GM18870 (cell line): ENCODE data around the gene CLDN6.
"Not testable (repeated sequence)": the region's sequence is repeated elsewhere in the genome, so short reads cannot be mapped to it uniquely, and the experiment has no call there.

Experiments
- ATAC-seq: cut with Tn5 transposase; IDR thresholded peaks from one replicate; pipeline ENCODE4 v1.9.1; 2021; ENCODE audit warnings: moderate library complexity; ENCODE audit not compliant: unreplicated experiment

Gene CLDN6, protein sequence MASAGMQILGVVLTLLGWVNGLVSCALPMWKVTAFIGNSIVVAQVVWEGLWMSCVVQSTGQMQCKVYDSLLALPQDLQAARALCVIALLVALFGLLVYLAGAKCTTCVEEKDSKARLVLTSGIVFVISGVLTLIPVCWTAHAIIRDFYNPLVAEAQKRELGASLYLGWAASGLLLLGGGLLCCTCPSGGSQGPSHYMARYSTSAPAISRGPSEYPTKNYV

DNA sequence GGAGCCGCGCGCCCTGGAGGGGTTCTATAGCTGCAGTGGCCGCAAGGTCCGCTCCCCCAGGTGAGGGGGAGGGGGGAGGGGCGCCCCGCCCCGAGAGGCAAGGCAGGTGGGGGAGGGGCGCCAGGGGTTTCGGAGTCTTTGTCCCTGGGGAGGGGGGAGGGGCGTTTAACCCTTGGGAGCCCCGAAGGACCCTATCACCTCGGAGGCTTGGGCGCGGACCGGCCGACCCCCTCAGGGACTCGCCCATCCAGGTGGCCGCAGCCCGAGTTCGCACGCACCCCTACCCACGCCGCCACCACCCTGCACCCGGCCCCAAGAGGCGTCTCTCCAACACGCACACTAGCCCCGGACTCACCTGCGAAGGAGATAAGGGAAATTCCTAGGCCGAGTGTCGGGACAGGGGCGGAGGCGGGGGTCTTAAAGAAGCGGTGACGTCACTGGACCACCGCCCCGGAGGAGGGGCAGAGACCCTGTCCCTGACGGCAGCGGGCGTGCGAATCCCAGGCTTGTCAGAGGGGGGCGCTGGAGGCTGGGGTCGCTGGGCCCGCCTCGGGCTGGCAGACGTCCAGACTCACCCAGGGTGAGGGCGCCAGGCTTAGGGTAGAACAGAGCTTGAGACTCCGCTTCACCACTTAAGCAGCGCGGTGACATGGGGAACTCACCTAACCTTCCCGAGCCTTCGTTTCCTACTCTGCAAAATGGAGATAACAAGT, at the start of gene CLDN6:
TSS of gene CLDN6 (minus strand) at position 390 of the 713 bp plus-strand sequence. CDS start 2,162 bp downstream, outside the sequence.
- ATAC-seq: no peak

DNA sequence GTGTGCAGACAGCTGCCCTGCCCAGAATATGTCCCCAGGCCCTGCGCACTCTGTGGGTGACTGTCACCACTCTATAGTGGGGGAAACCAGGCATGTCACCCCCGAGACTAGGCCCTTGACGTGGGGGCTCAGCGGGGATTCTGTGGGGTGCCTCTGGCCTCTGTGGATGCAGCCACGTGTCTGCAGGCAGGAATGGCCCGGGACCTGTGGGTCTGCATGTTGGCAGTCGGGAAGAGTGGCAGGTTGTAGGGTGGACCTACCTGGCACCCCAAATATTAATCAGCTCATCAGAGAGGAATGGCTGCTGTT, 48.4 kb upstream of the CLDN6 start:
- no peak for ATAC-seq

DNA sequence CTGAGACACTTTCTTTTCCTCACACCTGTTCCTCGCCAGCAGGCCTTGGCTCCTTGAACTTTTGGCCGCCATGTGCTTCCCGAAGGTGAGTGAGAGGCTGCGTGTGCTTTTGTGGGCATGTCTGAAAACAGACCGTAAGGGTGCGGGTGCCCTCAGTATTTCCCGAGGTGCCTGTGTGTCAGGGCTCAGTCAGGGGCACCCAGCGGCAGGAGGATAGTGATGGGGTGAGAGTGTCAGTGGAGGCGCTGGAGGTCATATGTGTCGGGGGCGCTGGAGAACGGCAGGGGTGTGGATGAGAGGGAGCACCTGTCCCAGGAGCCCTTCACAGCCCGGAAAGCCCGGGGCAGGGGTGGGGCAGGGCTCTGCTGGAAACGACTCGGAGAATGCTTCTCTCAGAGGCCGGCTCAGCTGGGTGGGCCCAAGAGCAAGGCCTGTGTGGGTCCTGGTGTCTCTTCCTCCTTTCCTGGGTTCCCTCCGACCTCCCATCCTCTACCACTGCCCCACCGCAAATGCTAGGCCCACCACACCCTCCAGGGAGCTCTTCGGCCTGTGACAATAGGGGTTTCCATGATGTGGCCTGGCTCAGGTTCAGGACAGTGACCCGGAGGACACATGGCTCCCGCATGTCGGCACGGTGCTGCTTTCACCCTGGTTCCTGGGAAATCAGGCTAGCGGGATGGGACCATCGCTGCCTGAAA, 47.9 kb upstream of the CLDN6 start:
- no peak for ATAC-seq

DNA sequence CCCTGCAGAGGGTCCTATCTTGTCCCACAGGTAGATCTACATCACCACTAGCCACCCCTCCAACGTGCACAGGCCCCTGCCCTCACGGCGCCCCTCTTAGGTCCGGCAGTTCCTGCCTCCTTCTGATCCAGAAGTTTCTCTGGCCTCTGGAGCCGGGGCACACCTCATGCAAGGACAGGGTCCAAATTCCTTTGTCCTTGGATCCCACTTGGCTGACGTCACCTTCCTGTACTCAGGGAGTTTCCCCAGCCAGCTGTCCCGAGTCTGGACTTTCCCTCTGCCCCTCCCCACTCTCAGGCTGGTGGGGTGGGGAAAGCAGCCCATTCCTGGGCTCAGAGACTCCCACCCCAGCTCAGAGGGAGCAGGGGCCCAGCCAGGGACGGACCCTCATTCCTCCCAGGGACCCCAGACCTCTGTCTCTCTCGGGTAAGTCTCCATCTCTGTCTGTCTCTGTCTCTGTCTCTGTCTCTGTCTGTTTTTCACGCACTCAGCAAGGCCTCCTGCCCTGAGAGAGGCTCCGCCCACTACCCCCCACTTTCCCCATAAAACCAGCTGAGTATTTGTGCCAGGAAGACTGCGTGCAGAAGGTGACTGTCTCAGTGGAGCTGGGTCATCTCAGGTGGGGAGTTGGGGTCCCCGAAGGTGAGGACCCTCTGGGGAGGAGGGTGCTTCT, 47.2 kb upstream of the CLDN6 start, which contains the start of gene IL32:
TSS of gene IL32 (plus strand) at position 572 of the 673 bp plus-strand sequence. CDS start 172 bp downstream, outside the sequence.
- no peak for ATAC-seq

DNA sequence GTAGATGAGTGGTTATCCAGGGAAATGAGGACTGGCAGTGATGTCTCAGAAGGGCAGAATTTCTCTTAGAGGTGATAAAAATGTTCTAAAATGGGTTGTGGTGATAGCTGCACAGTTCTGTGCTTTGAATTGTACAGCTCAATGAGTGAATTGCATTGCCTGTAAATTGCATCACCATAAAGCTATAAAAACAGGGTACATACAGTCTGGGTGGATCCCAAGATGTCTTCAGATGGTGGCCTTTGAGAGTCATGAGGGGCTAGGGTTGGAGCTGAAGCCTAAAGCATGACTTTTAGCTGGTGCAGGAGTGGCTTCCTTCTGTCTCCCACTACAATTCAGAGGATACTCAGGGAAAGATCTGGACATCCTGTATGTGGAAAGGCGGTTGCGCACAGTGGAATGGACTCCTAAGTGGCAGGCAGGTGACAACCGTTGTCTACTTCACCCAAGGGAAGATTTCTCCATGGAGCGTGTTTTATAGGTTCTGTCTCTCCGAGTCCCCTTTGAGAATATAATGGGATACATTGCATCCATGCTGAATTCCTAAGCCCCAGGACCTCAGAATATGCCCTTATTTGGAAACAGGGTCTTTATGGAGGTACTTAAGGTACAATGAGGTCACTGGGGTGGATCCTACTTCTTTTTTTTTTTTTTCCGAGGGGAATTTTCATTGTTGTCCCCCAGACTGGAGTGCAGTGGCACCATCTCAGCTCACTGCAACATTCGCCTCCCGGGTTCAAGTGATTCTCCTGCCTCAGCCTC, 45.8 kb upstream of the CLDN6 start:
- ATAC-seq: no peak

DNA sequence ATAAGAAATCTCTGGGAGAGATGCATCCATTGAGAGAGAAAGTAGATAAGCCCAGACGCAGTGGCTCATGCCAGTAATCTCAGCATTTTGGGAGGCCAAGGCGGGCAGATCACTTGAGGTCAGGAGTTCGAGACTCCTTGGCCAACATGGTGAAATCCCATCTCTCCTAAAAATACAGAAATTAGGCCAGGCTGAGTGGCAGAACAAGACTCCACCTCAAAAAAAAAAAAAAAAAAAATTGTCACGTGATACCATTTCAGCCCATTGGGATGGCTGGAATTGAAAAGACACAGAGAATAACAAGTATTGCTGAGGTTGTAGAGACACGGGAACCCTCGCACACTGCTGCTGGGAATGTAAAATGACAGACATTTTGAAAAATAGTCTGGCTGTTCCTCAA, 44.6 kb upstream of the CLDN6 start:
- no peak for ATAC-seq

DNA sequence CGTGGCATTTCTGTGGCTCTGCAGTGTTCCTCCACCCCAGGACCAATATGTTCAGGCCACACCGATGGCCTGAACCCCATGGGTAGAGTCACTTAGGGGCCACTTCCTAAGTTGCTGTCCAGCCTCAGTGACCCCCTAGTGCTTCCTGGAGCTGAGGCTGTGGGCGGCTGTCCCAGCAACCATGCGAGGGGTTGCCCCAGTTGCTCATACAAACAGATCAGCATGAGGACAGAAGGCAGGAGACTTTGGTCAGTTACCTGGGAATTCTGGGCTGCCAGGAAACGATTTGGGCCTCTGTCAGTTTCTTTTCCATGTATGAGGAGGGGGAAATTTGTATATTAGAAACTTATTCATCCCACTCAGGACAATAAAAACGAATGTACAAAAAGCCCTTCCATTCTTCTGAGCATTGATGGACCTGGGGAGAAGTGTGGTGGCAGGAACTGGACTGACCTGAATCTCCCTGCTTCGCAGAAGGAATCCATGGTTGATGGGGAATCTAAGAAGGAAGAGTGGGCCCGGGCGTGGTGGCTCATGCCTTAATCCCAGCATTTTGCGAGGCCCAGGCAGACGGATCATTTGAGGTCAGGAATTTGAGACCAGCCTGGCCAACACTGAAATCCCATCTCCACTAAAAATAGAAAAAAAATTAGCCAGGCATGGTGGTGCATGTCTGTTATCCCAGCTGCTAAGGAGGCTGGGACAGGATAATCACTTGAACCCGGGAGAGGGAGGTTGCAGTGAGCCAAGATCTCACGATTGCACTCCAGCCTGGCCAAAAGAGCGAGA, 42.5 kb upstream of the CLDN6 start:
- ATAC-seq: no peak

DNA sequence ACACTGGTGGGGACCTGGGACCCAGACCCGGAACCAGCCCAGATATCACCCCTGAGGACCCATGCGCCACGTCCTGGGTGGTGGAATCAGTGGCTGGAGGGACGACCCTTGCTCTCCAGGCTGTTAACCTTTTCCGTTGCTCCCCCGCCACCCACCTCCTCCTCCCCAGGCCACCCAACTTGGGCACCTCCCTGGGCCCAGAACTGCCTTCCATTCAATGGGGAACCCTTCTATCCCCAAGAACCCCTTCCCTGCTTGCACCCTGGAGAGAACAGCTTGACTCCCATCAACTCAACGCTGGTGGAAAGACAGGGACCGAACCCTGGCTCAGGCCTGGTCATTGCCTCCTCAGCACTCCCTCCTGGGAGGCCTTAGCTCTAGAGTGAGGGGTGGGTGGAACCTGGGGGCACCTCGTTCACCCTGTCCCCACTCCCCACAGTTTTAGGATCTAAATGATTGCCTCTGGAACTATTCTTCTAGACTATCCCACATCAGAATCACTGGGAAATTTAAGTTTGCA, 41.8 kb upstream of the CLDN6 start:
- no peak for ATAC-seq

DNA sequence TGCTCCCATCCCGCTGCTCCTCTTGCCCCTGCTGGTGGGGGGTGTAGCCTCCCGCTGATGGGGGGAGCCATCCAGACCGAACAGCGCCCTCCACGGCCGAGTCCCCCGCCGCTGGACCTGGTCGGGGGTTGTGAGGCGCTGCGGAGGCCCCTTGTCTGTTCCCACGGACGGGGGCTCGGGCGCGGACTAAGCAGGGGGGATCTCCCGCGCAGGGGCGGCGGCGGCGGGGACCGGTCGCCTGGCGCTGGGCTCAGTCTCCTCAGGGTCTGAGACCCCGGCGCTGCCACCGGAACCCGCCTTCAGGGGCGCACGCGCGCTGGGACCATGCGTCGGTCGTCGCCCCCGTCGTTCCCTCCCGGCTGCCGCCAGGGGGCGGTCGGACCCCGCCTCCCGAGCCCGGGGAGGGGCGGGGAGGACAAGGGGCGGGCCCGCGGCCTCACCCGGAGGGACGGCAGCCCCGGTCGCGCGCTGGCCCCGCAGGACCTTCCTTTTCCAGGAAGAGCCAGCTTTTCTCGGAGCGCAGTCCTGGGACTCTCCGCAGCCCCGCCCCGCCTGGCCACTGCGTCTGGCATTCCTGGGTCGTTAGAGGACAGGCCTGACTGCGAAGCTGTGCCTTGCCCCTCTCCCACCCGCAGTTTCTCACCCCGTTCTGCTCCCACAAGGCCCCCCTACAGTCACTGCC, 41.2 kb upstream of the CLDN6 start:
- ATAC-seq: no peak

DNA sequence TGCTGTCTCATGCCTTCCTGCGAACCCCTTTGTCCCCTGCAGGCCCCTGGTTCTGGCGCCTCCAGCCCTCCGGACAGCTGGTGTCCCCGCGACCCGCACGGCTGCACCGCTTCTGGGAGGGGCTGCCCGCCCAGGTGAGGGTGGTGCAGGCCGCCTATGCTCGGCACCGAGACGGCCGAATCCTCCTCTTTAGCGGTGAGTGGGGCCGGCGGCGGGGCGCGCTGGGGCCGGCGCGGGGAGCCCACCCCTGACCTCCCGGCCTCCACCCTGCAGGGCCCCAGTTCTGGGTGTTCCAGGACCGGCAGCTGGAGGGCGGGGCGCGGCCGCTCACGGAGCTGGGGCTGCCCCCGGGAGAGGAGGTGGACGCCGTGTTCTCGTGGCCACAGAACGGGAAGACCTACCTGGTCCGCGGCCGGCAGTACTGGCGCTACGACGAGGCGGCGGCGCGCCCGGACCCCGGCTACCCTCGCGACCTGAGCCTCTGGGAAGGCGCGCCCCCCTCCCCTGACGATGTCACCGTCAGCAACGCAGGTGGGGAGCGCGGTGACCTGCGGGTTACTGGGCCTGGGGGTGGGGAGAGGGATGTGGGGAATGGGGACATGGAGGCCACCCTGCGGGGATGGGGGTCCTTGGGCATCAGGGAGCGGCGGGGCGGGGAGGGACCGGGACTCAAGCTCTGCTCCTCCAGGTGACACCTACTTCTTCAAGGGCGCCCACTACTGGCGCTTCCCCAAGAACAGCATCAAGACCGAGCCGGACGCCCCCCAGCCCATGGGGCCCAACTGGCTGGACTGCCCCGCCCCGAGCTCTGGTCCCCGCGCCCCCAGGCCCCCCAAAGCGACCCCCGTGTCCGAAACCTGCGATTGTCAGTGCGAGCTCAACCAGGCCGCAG, 40.4 kb upstream of the CLDN6 start:
- no peak for ATAC-seq

DNA sequence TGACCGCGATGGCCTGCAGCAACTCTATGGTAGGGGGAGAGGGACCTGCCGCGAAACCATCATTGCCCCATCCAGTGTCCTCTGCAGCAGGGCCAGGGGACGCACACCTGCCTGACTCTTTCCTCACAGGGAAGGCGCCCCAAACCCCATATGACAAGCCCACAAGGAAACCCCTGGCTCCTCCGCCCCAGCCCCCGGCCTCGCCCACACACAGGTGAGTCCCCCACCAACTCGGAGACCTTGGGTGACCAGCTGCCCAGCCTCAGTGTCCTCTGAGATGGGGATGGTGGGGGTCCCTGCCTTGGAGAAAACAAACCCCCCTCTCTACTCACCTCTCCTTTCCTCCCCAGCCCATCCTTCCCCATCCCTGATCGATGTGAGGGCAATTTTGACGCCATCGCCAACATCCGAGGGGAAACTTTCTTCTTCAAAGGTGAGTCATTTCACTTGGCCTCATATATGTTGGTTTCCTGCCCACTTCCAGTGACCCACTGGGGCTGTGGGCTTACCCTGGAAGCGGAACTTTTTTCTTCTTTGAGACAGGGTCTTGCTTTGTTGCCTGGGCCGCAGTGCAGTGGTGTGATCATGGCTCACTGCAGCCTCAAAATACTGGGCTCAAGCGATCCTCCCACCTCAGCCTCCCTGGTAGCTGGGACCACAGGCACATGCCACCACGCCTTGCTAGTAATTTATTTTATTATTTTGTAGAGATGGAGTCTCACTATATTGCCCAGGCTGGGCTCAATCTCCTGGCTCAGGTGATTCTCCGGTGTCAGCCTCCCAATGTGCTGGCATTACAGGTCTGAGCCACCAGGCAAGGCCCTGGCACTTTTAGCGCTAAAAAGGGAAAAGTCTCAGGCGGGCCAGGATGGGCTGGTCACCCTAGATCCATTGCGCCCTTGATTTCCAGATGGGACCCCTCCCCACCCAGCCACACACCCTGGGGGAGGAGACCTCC, 39.5 kb upstream of the CLDN6 start:
- no peak for ATAC-seq

DNA sequence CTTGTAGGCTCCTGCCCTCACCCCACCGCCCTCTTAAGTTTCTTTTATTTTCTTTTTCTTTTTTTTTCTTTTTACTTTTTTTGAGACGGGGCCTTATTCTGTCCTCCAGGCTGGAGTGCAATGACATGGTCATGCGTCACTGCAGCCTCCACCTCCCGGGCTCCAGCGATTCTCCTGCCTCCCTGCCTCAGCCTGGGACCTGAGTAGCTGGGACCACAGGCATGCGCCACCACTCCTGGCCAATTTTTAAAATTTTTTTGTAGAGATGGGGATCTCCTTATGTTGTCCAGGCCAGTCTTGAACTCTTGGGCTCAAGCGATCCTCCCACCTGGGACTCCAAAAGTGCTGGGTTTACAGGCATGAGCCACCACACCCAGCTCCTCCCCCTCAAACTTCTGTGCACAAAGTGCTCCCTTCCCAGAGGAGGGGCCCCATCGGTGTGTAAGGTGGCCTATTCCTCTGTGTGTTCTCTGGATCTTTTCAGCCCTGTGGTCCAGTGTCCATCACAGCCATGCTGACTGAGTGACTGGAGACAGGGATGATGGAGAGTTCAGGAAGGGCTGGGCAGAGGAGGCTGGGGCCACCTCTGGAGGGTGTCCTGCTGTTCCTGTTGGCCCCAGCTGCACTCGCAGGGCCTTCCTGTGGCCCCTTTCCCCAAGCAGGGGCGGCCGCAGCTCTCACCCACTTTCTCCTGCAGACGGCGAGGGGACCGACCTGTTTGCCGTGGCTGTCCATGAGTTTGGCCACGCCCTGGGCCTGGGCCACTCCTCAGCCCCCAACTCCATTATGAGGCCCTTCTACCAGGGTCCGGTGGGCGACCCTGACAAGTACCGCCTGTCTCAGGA, 38.6 kb upstream of the CLDN6 start:
- ATAC-seq: no peak

DNA sequence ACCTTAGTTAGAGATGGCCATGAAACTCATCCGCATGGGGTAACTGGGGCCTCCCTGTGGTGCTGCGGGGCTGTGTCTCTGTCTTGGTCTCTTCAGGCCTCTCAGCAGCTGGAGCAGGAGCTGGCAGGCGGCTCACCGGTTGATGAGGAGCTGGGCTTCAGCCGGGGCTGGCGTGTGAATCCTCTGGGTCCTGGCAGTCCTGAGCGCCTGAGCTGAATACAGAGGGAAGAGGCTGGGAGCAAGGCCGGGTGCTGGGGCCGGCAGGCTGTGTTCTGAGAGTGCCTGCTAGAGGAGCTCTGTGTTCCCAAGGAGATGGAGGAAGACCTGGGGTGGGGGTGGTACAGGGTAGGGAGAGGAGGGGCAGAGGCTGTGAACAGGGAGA, 37.7 kb upstream of the CLDN6 start:
- not testable (repeated sequence) for ATAC-seq

DNA sequence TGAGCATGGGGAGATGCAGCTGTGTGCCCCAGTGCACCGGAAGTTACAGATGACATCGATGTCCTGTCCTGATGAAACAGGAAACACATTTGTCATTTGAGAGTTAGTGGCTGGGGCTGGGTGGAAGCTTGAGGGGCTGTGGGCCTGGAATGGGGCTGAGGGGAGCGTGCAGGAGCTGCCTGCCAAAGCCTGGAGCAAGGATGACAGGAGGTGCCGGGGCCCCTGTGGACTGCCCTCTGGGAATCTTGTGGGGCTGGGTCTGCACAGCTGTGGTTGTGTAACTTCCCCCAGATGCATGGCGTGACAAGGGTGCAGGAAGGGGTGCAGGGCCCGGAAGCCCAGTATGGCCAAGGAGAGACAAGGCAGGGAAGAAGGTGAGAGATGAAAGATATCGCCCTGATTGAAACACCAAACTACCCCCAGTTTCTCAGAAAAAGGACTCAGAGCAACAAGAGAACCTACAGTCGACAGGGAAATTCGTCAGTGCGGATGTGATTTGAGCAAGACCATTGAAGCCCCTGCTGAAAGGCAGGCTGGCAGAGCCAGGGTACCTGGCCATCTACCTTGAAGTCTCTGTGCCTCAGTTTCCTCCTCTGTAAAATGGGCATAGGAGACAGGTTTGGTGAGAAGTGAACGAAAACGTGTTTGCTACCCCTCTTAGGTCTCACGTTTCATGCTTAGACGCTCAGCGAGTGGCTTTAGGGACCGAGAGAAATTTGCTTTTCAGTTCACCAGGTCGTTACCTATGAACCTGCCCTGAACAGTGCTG, 37.2 kb upstream of the CLDN6 start:
- ATAC-seq: no peak

DNA sequence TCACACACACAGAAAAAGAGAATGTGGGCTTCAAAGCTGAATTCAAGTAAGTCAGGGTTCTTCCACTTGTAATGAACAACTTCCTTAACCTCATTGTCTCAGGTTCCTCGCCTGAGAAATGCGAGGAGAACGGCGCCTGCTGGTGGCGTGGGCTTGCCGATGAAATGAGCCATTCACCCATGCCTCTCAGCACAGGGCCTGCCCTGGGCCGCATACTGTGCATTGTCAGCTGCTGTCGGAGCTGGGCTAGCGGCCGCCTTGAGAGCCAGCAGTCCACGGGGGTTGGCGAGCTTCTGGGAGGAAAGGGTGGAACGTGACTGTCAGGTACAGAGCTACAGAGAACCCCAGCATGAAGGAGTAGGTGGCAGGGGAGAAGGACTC, 35.3 kb upstream of the CLDN6 start:
- not testable (repeated sequence) for ATAC-seq
